IMR-90 (cell line): ENCODE data around the gene STARD7. TPM values are rescaled to one million over a fixed set of nuclear protein-coding genes. Genes with fewer than 3 reads are reported as not detected.

Source experiments
- ATAC-seq: fragments of 200-7000 bp; cut with Tn5 transposase; 2 replicates; pipeline ENCODE4 v1.9.1; 2020; ENCODE audit warnings: low read depth, mild to moderate bottlenecking, moderate library complexity
- BruUV-seq: library from RNA; stranded (reverse); fragments of 400-500 nt; replicated peaks from 2 replicates; lab custom pipeline; 2021; lab: Mats Ljungman, UMichigan
- CTCF ChIA-PET: fragments of 300-600 bp; formaldehyde crosslinking; extraction: SDS; loops from one replicate; lab custom pipeline; 2021; ENCODE audit warnings: antibody characterized with exemption; lab: Yijun Ruan, JAX
- POLR2A ChIA-PET: fragments of 300-600 bp; sonication (Branson Sonifier 250); formaldehyde crosslinking; loops from one replicate; lab custom pipeline; 2022; ENCODE audit warnings: antibody characterized with exemption; ENCODE audit not compliant: unreplicated experiment; lab: Charles Lee
- DNase-seq: peaks from one replicate; pipeline ENCODE4 v3.0.0; 2013
- H2AFZ ChIP-seq: replicated peaks from 2 replicates; pipeline ENCODE3; 2013; ENCODE audit warnings: low read length, mild to moderate bottlenecking; ENCODE audit not compliant: poor library complexity
- H2AK5ac ChIP-seq: 2 replicates; pipeline ENCODE4 v1.6.1; 2013; ENCODE audit warnings: low read depth, low read length, inconsistent platforms
- H2AK9ac ChIP-seq: replicated peaks from 2 replicates; pipeline ENCODE3; 2013; ENCODE audit warnings: mild to moderate bottlenecking, low read depth, low read length, moderate library complexity; ENCODE audit not compliant: poor library complexity
- H2BK120ac ChIP-seq: 2 replicates; pipeline ENCODE4 v1.6.1; 2013; ENCODE audit warnings: low read depth, low read length, inconsistent platforms
- H2BK15ac ChIP-seq: 3 replicates; pipeline ENCODE4 v1.6.1; 2013; ENCODE audit warnings: low read depth, low read length, inconsistent platforms
- H2BK20ac ChIP-seq: 2 replicates; pipeline ENCODE4 v1.6.1; 2013; ENCODE audit warnings: low read depth, mild to moderate bottlenecking, inconsistent platforms, low read length, moderate library complexity
- H2BK5ac ChIP-seq: 2 replicates; pipeline ENCODE4 v1.6.1; 2013; ENCODE audit warnings: mild to moderate bottlenecking, low read depth, low read length, inconsistent platforms; ENCODE audit not compliant: poor library complexity, severe bottlenecking
- H3K14ac ChIP-seq: replicated peaks from 2 replicates; pipeline ENCODE4 v1.6.1; 2013; ENCODE audit warnings: low read depth, low read length, inconsistent platforms
- H3K18ac ChIP-seq: 2 replicates; pipeline ENCODE4 v1.6.1; 2013; ENCODE audit warnings: low read depth, low read length, control low read depth
- H3K23ac ChIP-seq: 2 replicates; pipeline ENCODE4 v1.6.1; 2013; ENCODE audit warnings: low read depth, low read length, inconsistent platforms
- H3K27ac ChIP-seq: 2 replicates; pipeline ENCODE4 v1.5.1; 2013; ENCODE audit warnings: mild to moderate bottlenecking, control low read depth, low read length; ENCODE audit not compliant: insufficient read depth
- H3K27me3 ChIP-seq: 2 replicates; pipeline ENCODE4 v1.6.1; 2013; ENCODE audit warnings: low read length; ENCODE audit not compliant: control insufficient read depth, insufficient read depth
- H3K36me3 ChIP-seq: 2 replicates; pipeline ENCODE4 v1.6.1; 2013; ENCODE audit warnings: low read length, mixed read lengths; ENCODE audit not compliant: control insufficient read depth, insufficient read depth
- H3K4ac ChIP-seq: 2 replicates; pipeline ENCODE4 v1.6.1; 2013; ENCODE audit warnings: low read depth, low read length, inconsistent platforms
- H3K4me1 ChIP-seq: 2 replicates; pipeline ENCODE4 v1.6.1; 2013; ENCODE audit warnings: low read length, mixed read lengths; ENCODE audit not compliant: control insufficient read depth, insufficient read depth
- H3K4me2 ChIP-seq: 2 replicates; pipeline ENCODE4 v1.6.1; 2013; ENCODE audit warnings: low read depth, mild to moderate bottlenecking, control low read depth, low read length, moderate library complexity
- H3K4me3 ChIP-seq: 2 replicates; pipeline ENCODE4 v1.5.1; 2013; ENCODE audit warnings: low read depth, mild to moderate bottlenecking, control low read depth, low read length, moderate library complexity; ENCODE audit not compliant: insufficient read depth
- H3K56ac ChIP-seq: 2 replicates; pipeline ENCODE4 v1.6.1; 2013; ENCODE audit warnings: low read length, inconsistent platforms; ENCODE audit not compliant: insufficient read depth; ENCODE audit errors: extremely low read depth
- H3K79me1 ChIP-seq, 2 experiments: 2 replicates each; pipeline ENCODE4 v1.6.1; 2013; ENCODE audit warnings: low read length in 2 of 2, inconsistent platforms in 1 of 2, low read depth in 1 of 2
- H3K9ac ChIP-seq: 2 replicates; pipeline ENCODE4 v1.6.1; 2013; ENCODE audit warnings: low read depth, low read length, control low read depth
- H3K9me1 ChIP-seq: 2 replicates; pipeline ENCODE4 v1.6.1; 2013; ENCODE audit warnings: low read length, inconsistent platforms; ENCODE audit not compliant: insufficient read depth
- H3K9me3 ChIP-seq: 2 replicates; pipeline ENCODE4 v1.6.1; 2013; ENCODE audit warnings: low read length; ENCODE audit not compliant: control insufficient read depth, insufficient read depth
- H4K20me1 ChIP-seq: 2 replicates; pipeline ENCODE4 v1.6.1; 2013; ENCODE audit warnings: low read length, inconsistent platforms; ENCODE audit not compliant: insufficient read depth
- H4K5ac ChIP-seq: 2 replicates; pipeline ENCODE4 v1.6.1; 2013; ENCODE audit warnings: mild to moderate bottlenecking, low read depth, low read length, control low read depth
- H4K8ac ChIP-seq, 2 experiments: 2 replicates each; pipeline ENCODE4 v1.6.1; 2013; ENCODE audit warnings: low read depth in 2 of 2, low read length in 2 of 2, control low read depth in 1 of 2, inconsistent platforms in 1 of 2
- H4K91ac ChIP-seq: 2 replicates; pipeline ENCODE4 v1.6.1; 2013; ENCODE audit warnings: low read depth, low read length, inconsistent platforms; ENCODE audit not compliant: insufficient read depth
- BHLHE40 ChIP-seq: fragments of 150-350 bp; IDR thresholded peaks from 2 replicates; pipeline ENCODE4 v1.6.1; 2016; ENCODE audit warnings: mild to moderate bottlenecking, low read depth, low read length
- CEBPB ChIP-seq: IDR thresholded peaks from 2 replicates; pipeline ENCODE4 v1.6.1; 2012; ENCODE audit warnings: low read depth, low read length, improper control_type of control experiment
- CHD1 ChIP-seq: IDR thresholded peaks from 2 replicates; pipeline ENCODE4 v1.6.1; 2012; ENCODE audit warnings: low read depth, low read length, improper control_type of control experiment
- FOS ChIP-seq: fragments of 150-350 bp; IDR thresholded peaks from 2 replicates; pipeline ENCODE4 v1.6.1; 2016; ENCODE audit warnings: low read depth, low read length
- MAZ ChIP-seq: IDR thresholded peaks from 2 replicates; pipeline ENCODE4 v1.6.1; 2012; ENCODE audit warnings: low read depth, mild to moderate bottlenecking, low read length, improper control_type of control experiment, moderate library complexity, borderline replicate concordance
- NFE2L2 ChIP-seq: fragments of 150-350 bp; IDR thresholded peaks from 2 replicates; pipeline ENCODE4 v1.6.1; 2016; ENCODE audit warnings: low read depth, mild to moderate bottlenecking, low read length
- POLR2A ChIP-seq: IDR thresholded peaks from 2 replicates; pipeline ENCODE4 v1.6.1; 2012; ENCODE audit warnings: mild to moderate bottlenecking, low read depth, low read length
- RAD21 ChIP-seq: IDR thresholded peaks from 2 replicates; pipeline ENCODE4 v1.6.1; 2012; ENCODE audit warnings: low read length, improper control_type of control experiment
- RFX5 ChIP-seq: IDR thresholded peaks from 2 replicates; pipeline ENCODE4 v1.8.0; 2012; ENCODE audit warnings: low read depth, mild to moderate bottlenecking, low read length, moderate library complexity
- SMC3 ChIP-seq: fragments of 150-350 bp; IDR thresholded peaks from 2 replicates; pipeline ENCODE4 v1.6.1; 2016; ENCODE audit warnings: low read depth, mild to moderate bottlenecking, antibody characterized with exemption, low read length, moderate library complexity
- WGBS, 2 experiments: methylation state at CpG; one replicate each; pipeline versions ENCODE4 v1.1.5 to v1.1.7; 2013; ENCODE audit warnings: missing lambda C conversion rate in 2 of 2; ENCODE audit not compliant: insufficient read length in 1 of 2; ENCODE audit errors: extremely low coverage in 2 of 2; 5-methylcytosine and 5-hydroxymethylcytosine counted together
- dilution Hi-C: fragments of 300-500 bp; cut with HindIII; formaldehyde crosslinking; loops from one replicate; pipeline ENCODE4 v1.14.3; 2018; ENCODE audit warnings: low sequenced_read_pairs; ENCODE audit not compliant: unreplicated experiment
- in situ Hi-C: fragments of 300-500 bp; cut with MboI; formaldehyde crosslinking; loops from 3 replicates; pipeline ENCODE4 v1.14.3; 2019; ENCODE audit warnings: low sequenced_read_pairs, inconsistent platforms, mixed read lengths
- intact Hi-C: fragments of 100-400 bp; cut with micrococcal nuclease; formaldehyde crosslinking; loops from 2 replicates; pipeline ENCODE4 v1.10.0; 2022
- polyA plus RNA-seq, 3 experiments: library from polyadenylated mRNA; depleted of rRNA; stranded (reverse); fragments of >200 nt; gene quantifications; 2 replicates each; pipeline ENCODE4 v1.2.3, GENCODE V29; 2012; ENCODE audit warnings: low replicate concordance in 1 of 3
- total RNA-seq: library from RNA; depleted of rRNA; stranded (reverse); fragments of >200 nt; gene quantifications from 2 replicates; pipeline ENCODE4 v1.2.3, GENCODE V29; 2012
- TF ChIP-seq, protein P1 (sequence below): conservative IDR thresholded peaks from 2 replicates; pipeline ENCODE4 v1.5.1; 2012; ENCODE audit warnings: mild to moderate bottlenecking, low read depth, low read length, improper control_type of control experiment
- TF ChIP-seq, protein P2 (sequence below): fragments of 150-350 bp; IDR thresholded peaks from 2 replicates; pipeline ENCODE4 v1.6.1; 2016; ENCODE audit warnings: low read depth, mild to moderate bottlenecking, low read length, moderate library complexity, borderline replicate concordance

The STARD7 gene
- total and polyA plus RNA-seq, 2 of the 4 experiments (the other 2 are of a cell fraction): 61.7 to 138 TPM

DNA sequence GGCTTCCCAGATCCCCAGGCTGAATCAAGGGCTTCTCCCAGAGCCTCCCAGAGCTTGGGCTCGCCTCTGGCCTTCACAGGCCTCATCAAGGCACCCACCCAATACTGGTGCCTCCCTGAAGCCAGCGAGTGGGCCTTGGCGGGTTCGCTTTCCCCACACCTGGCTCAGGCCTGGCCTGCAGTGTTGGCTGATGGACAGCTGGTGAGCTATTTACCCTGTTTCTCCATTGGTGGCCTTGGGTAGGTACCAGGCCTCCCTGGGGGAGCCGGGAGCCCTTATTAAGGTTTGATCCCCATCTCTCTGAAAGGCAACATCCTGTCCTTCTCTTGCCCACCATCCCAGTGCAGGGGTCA is 45.2 kb downstream of the STARD7 start:
- ChIA-PET POLR2A (no interaction called here), CTCF (interaction anchor here (1.5 kb wide), 1 partner anchor 11 kb away, joined by 5 read pairs; no protein-coding TSS in a partner anchor)
- Histone ChIP-seq H3K14ac (no peak overlapping the region), H3K9ac (no peak overlapping the region), H3K23ac (no peak overlapping the region), H3K56ac (no peak overlapping the region), H2AFZ (no peak overlapping the region), H3K9me1 (no peaks in the 10 kb centered on the region), H2BK20ac (no peak overlapping the region), H3K36me3 (no peaks in the 10 kb centered on the region), H3K4me1 (no peaks in the 10 kb centered on the region), H3K79me1 (no peaks in the 10 kb centered on the region), H4K8ac (no peak overlapping the region), H4K91ac (no peak overlapping the region), H2AK9ac (no peak overlapping the region), H3K27me3 (peaks cover 7% of the 10 kb centered on the region; the same call in 1 of the 2 replicates), H3K4me3 (no peak overlapping the region), H2BK5ac (no peak overlapping the region), H3K18ac (no peak overlapping the region), H3K4ac (no peak overlapping the region), H2BK15ac (no peak overlapping the region), H3K27ac (no peak overlapping the region), H2AK5ac (no peak overlapping the region), H3K9me3 (no peaks in the 10 kb centered on the region), H3K4me2 (no peak overlapping the region), H2BK120ac (no peak overlapping the region), H4K5ac (no peak overlapping the region), H4K20me1 (no peaks in the 10 kb centered on the region)
- TF ChIP-seq, protein P1, sequence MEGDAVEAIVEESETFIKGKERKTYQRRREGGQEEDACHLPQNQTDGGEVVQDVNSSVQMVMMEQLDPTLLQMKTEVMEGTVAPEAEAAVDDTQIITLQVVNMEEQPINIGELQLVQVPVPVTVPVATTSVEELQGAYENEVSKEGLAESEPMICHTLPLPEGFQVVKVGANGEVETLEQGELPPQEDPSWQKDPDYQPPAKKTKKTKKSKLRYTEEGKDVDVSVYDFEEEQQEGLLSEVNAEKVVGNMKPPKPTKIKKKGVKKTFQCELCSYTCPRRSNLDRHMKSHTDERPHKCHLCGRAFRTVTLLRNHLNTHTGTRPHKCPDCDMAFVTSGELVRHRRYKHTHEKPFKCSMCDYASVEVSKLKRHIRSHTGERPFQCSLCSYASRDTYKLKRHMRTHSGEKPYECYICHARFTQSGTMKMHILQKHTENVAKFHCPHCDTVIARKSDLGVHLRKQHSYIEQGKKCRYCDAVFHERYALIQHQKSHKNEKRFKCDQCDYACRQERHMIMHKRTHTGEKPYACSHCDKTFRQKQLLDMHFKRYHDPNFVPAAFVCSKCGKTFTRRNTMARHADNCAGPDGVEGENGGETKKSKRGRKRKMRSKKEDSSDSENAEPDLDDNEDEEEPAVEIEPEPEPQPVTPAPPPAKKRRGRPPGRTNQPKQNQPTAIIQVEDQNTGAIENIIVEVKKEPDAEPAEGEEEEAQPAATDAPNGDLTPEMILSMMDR: no peak
- TF ChIP-seq, protein P2, sequence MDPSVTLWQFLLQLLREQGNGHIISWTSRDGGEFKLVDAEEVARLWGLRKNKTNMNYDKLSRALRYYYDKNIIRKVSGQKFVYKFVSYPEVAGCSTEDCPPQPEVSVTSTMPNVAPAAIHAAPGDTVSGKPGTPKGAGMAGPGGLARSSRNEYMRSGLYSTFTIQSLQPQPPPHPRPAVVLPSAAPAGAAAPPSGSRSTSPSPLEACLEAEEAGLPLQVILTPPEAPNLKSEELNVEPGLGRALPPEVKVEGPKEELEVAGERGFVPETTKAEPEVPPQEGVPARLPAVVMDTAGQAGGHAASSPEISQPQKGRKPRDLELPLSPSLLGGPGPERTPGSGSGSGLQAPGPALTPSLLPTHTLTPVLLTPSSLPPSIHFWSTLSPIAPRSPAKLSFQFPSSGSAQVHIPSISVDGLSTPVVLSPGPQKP: no peak
- TF ChIP-seq POLR2A: no peak
- no peak for TF ChIP-seq RFX5
- TF ChIP-seq MAZ: no peak
- no peak for TF ChIP-seq SMC3
- TF ChIP-seq RAD21: no peak
- no peak for TF ChIP-seq BHLHE40
- TF ChIP-seq FOS: no peak
- TF ChIP-seq NFE2L2: no peak
- no peak for TF ChIP-seq CEBPB
- no peak for TF ChIP-seq CHD1
- no peak for DNase-seq
- dilution Hi-C loops: no loop called here
- in situ Hi-C loops: no loop called here
- ATAC-seq: no peak
- BruUV-seq: no TSS peak
- WGBS, 2 experiments: no CpG with 5 or more reads among the region's 5 CpGs
- intact Hi-C loops: no loop called here
